Ecto neural progenitor cell (in vitro differentiated cells): ENCODE measurements around the gene C17orf100.

Source experiments
- DNase-seq: peaks from one replicate; pipeline ENCODE4 v3.0.0-alpha.2; 2018; ENCODE audit warnings: low spot score

The C17orf100 gene

GRCh38 chr17:6651354-6651918, at the start of gene C17orf100, which contains the start of gene MED31:
Gene C17orf100 (plus strand): TSS chr17:6651762. CDS start chr17:6651914, 152 bp downstream.
Gene MED31 (minus strand): TSS chr17:6651605. CDS start chr17:6651528, 77 bp downstream.
- DNase-seq: peak; percentile 99

- DNase-seq: no peak
These were observed 49.4 kb upstream of the C17orf100 start for GRCh38 chr17:6602141-6602540.

GRCh38 chr17:6603744-6604325, 47.7 kb upstream of the C17orf100 start:
- no peak for DNase-seq

GRCh38 chr17:6605142-6605541, 46.4 kb upstream of the C17orf100 start:
- DNase-seq: no peak

- DNase-seq: no peak
These were observed 43.2 kb upstream of the C17orf100 start for GRCh38 chr17:6608321-6608720.

GRCh38 chr17:6610011-6610410, 41.6 kb upstream of the C17orf100 start:
- DNase-seq: no peak

- DNase-seq: no peak
These were observed 40.3 kb upstream of the C17orf100 start for GRCh38 chr17:6611231-6611630.

GRCh38 chr17:6623941-6624340, 27.6 kb upstream of the C17orf100 start:
- no peak for DNase-seq

GRCh38 chr17:6626616-6627015, 24.9 kb upstream of the C17orf100 start:
- DNase-seq: no peak

- no peak for DNase-seq
These were observed 24.5 kb upstream of the C17orf100 start for GRCh38 chr17:6627019-6627418.

- no peak for DNase-seq
These were observed 21.2 kb upstream of the C17orf100 start for GRCh38 chr17:6630390-6630789.

GRCh38 chr17:6632530-6632929, 19.0 kb upstream of the C17orf100 start:
- no peak for DNase-seq

GRCh38 chr17:6633263-6633662, 18.3 kb upstream of the C17orf100 start:
- no peak for DNase-seq

- no peak for DNase-seq
These were observed 15.5 kb upstream of the C17orf100 start for GRCh38 chr17:6636105-6636504.

GRCh38 chr17:6636616-6637457, 14.7 kb upstream of the C17orf100 start:
- peak; percentile 49 for DNase-seq

GRCh38 chr17:6637458-6637840, 14.1 kb upstream of the C17orf100 start:
- DNase-seq: no peak

GRCh38 chr17:6638046-6638908, 13.3 kb upstream of the C17orf100 start:
- no peak for DNase-seq

- peak; percentile 58 for DNase-seq
These were observed 12.5 kb upstream of the C17orf100 start for GRCh38 chr17:6639014-6639585.

GRCh38 chr17:6639586-6640535, 11.7 kb upstream of the C17orf100 start:
- peak; percentile 82 for DNase-seq

- peak; percentile 98 for DNase-seq
These were observed 10.9 kb upstream of the C17orf100 start, which contains the start of the genes KIAA0753 and TXNDC17 for GRCh38 chr17:6640536-6641246. Gene KIAA0753 (minus strand): TSS chr17:6640711. CDS start chr17:6635103, 5,608 bp downstream. Gene TXNDC17 (plus strand): TSS chr17:6641060. CDS start chr17:6641083, 23 bp downstream.
